ENCODE measurements around the gene ANKEF1.

ANKEF1 gene

DNA sequence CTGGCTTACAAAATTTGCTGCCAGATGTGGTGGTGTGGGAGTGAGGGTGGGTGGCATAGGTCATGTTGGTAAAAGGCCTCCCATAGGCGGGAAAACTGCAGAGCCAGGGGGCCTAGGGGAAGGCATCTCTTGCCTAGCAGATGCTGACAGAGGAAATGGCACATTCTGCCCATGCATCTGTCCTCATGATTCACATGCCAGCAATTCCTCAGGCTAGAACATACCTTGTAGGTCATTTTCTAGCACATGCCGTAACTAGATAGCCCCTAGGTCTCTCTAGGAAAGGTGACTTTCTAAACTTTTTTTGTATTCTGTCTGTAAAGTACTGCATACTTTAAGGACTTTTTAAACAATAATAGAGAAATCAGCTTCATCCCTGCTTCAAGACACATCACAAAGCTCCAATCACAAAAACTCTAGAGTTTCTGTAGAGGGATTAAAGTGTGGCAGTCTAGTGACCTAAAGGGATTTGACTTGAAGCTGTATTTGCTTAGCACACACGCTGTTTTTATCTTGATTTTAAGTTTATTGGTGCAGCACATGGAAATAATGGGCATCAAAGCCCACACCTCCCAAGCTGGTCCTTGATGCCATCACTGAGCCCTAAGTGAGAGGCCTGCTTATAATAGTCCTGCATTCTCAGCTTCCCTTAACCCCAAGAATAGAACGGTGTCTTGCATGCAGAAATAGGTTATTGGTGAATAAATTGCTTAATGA lies 55.2 kb downstream of the ANKEF1 start:
- no peak for DNase-seq (ENCODE audit: low read depth)

DNA sequence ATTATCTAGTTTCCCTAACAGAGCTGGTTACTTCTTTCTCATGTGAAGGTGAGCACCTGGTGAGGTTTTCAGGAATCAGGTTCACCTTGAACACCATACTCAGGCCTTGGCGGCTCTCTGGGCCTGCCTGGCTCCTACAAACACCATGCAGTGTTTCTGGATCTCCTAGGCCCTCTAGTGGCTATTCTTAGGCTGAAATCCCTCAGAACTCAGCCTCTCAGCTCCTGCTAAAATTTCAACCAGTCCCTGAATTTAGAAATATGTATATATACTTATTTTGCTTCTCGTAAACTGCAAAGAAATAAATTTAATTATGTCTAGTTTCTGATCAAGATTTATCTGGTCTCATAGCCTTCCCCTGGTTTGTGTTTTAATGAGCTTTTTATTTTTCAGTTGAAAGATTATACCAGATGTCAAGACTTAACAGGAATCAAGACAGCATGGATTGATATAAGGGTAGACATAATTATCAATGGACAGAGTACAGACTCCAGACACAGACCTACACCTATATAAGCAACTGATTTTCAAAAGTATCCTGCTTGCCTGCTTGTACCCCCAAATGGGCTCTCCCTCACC lies 55.9 kb downstream of the ANKEF1 start:
- DNase-seq (ENCODE audit: low read depth): no peak

DNA sequence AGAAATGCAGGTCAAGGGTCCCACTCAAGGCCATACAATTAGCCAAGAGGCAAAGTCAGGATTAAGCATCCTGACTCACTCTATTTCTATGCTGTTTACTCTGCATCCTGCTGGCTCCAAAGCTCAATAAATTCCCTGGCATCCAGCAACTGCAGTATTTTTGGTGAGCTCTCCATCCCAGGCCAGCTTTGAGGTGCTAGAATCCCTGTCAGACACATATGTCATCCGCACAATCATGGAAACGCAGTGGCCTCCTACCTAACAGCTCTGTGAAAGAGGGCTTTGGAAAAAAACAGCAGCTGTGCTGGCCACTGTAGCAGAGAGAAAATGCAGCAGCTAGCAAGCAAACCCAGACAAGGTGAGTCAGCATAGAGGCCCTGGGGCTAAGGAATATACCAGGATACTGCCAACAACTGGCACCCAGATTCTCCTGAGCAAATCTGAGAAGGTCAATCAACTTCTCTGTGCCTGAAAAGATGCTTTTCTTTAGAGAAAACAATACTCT lies 58.4 kb downstream of the ANKEF1 start:
- DNase-seq (ENCODE audit: low read depth): no peak

DNA sequence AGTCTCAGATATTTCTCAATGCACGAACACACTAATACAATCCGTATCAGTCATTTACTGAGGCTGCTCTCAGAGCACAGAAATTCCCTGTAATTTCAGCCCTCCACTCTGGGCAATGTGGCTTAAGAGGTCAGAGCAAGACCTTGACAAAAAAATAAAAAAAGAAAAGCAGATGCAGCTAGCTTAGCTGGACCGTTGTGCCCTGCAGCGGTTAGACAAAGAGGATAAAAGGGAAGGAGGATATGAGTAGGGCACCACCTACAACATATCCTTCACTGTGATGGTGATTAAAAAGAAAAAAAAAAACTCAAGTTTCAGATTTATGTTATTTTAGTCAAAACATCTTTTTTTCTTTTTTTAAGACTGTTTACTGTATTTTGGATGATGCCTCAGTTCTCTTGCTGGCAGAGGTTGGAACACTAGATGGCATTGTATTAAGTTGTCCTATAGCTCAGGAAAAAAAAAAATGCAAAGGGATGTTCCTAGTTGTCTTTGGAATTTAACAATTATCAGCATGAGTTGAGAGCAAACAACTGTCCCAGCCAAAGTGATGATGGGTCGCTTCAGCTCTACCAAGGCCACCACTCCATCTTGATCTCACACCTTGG lies 59.9 kb downstream of the ANKEF1 start:
- DNase-seq (ENCODE audit: low read depth): no peak

DNA sequence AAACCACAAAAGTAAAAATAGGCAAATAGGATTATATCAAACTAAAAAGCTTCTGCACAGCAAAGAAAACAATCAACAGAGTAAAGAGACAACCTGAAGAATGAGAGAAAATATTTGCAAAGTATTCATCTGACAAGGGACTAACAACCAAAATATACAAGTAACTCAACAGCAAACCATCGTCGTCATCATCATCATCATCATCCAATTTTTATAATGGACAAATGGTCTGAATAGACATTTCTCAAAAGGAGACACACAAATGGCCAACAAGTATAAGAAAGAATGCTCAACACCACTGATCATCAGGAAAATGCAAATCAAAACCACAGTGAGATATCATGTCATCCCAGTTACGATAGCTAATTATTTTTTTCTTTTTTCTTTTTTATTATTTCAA lies 62.0 kb downstream of the ANKEF1 start:
- DNase-seq (ENCODE audit: low read depth): no peak

DNA sequence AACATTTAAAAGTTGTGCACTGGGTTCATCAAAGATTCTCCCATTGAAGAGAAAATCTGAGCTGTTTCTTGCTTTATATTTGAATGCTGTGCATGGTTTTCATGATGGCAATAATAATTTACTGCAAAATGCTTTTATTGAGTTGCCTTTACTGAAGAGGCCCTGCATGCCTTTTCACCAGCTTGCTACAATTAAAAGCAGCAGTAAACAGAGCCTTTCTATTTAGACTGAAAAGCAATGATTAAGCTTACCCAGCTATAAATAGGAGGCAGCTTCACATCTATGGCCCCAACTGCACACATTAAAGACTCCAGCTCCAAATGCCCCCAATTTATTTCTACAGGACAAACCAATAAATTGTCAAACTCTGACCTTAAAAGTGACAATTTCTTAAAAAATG lies 70.3 kb downstream of the ANKEF1 start:
- no peak for DNase-seq (ENCODE audit: low read depth)

Data from stimulated activated CD8-positive, alpha-beta memory T cell treated with anti-CD3 and anti-CD28 coated beads, Interleukin-4, amount 100 ng/mL, for 24 hours (primary cell).